SU-DHL-6 (cell line): Measurements from ENCODE around the gene ARMH4.

ENCODE experiments used
- H2AFZ ChIP-seq: fragments of 200-600 bp; sonication (generic); 2 replicates; pipeline ENCODE4 v1.6.1; 2014; ENCODE audit warnings: low read depth, mild to moderate bottlenecking, moderate library complexity, mixed read lengths, antibody characterized with exemption, low read length; ENCODE audit not compliant: severe bottlenecking
- H3F3A ChIP-seq: fragments of 200-600 bp; shearing (Covaris generic); 2 replicates; pipeline ENCODE4 v1.6.0; 2016; ENCODE audit warnings: antibody characterized with exemption, mild to moderate bottlenecking; ENCODE audit not compliant: insufficient read depth
- H3K27ac ChIP-seq: fragments of 200-600 bp; sonication (generic); 2 replicates; pipeline ENCODE4 v1.5.1; 2016; ENCODE audit warnings: low read depth, mild to moderate bottlenecking, low read length, moderate library complexity, mixed read lengths
- H3K27me3 ChIP-seq: fragments of 200-600 bp; sonication (generic), shearing (Covaris generic); 2 replicates; pipeline ENCODE4 v1.6.0; 2014; ENCODE audit warnings: mild to moderate bottlenecking, low read length
- H3K36me3 ChIP-seq: fragments of 200-600 bp; sonication (generic); 2 replicates; pipeline ENCODE4 v1.6.1; 2014; ENCODE audit warnings: mild to moderate bottlenecking, low read length, mixed read lengths
- H3K4me2 ChIP-seq: fragments of 300-600, 200-600 bp; shearing (Covaris generic), sonication (generic); 2 replicates; pipeline ENCODE4 v1.6.0; 2014; ENCODE audit warnings: low read length, low read depth, mild to moderate bottlenecking; ENCODE audit not compliant: poor library complexity, severe bottlenecking
- H3K4me3 ChIP-seq: fragments of 200-600 bp; sonication (generic); 2 replicates; pipeline ENCODE4 v1.5.1; 2014; ENCODE audit warnings: antibody characterized with exemption, low read length, mild to moderate bottlenecking, mixed read lengths; ENCODE audit not compliant: insufficient read depth, poor library complexity, severe bottlenecking
- H3K79me2 ChIP-seq: fragments of 200-600 bp; sonication (generic); 2 replicates; pipeline ENCODE4 v1.6.1; 2014; ENCODE audit warnings: mild to moderate bottlenecking, low read length, moderate library complexity; ENCODE audit not compliant: insufficient read depth
- H3K9ac ChIP-seq: fragments of 200-600 bp; sonication (generic); 2 replicates; pipeline ENCODE4 v1.7.0; 2014; ENCODE audit warnings: mild to moderate bottlenecking, low read length
- H3K9me2 ChIP-seq: fragments of 200-600 bp; sonication (generic); replicated peaks from 2 replicates; pipeline ENCODE4 v1.6.1; 2014; ENCODE audit warnings: low read length; ENCODE audit not compliant: insufficient read depth
- H3K9me3 ChIP-seq: fragments of 200-600 bp; sonication (generic); 2 replicates; pipeline ENCODE4 v1.6.1; 2014; ENCODE audit warnings: low read length, mixed read lengths; ENCODE audit not compliant: insufficient read depth
- H4K20me1 ChIP-seq: fragments of 200-600 bp; sonication (generic); 2 replicates; pipeline ENCODE4 v1.6.1; 2014; ENCODE audit warnings: low read depth, mild to moderate bottlenecking, antibody characterized with exemption, low read length, moderate library complexity, mixed read lengths
- CTCF ChIP-seq: fragments of 200-600 bp; sonication (generic); IDR thresholded peaks from one replicate; pipeline ENCODE4 v1.5.1; 2017; ENCODE audit warnings: antibody characterized with exemption, mild to moderate bottlenecking, low read length, moderate library complexity; ENCODE audit not compliant: insufficient read depth, poor library complexity, severe bottlenecking
- EZH2phosphoT487 ChIP-seq: fragments of 200-600 bp; sonication (generic), shearing (Covaris generic); conservative IDR thresholded peaks from 2 replicates; pipeline ENCODE4 v1.6.1; 2018; ENCODE audit warnings: mild to moderate bottlenecking, antibody characterized with exemption, low read length, moderate library complexity, mixed read lengths

The ARMH4 gene

DNA sequence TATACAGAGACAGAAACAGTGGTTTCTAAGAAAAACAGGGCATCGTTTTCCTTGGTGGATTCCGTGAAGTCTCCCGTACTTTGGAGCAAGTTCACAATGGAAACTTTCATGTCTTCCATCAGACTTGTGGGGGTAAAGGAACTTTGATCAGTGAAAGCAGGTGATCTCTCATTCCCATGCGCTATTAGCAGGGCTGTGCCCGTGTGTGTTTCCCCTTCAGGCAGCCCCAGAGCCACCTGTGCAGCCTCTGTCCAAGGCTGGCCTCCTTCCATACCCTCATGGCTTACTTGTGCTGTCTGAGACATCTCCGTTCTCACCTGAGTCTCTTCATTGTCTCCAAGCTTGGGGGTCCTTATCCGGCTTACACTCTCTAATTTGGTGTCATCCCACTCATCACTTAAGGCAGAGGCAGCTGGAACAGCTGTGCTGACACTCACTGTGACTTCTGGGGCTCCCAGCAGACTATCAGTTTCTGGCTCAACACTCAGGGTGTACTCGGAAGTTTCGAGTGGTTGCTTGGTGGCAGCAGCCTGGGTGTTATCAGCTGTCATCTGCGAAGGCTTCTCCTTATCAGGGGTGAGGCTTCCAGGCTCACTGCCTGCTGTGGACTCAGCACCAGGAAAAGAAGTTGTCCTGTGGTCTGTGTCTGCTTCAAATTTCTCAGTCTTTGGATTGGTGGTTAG, 13.8 kb downstream of the ARMH4 start:
- Histone ChIP-seq H3K9me2 (no peaks in the 10 kb centered on the region), H3K27me3 (no peaks in the 10 kb centered on the region), H3K36me3 (no peaks in the 10 kb centered on the region), H3K9ac (no peak overlapping the region), H3K4me2 (no peak overlapping the region), H3K27ac (no peak overlapping the region), H3K79me2 (no peaks in the 10 kb centered on the region), H3F3A (no peaks in the 10 kb centered on the region), H4K20me1 (no peaks in the 10 kb centered on the region), H2AFZ (no peak overlapping the region), H3K9me3 (no peaks in the 10 kb centered on the region), H3K4me3 (no peak overlapping the region)
- no peak for TF ChIP-seq EZH2phosphoT487
- no peak for TF ChIP-seq CTCF

DNA sequence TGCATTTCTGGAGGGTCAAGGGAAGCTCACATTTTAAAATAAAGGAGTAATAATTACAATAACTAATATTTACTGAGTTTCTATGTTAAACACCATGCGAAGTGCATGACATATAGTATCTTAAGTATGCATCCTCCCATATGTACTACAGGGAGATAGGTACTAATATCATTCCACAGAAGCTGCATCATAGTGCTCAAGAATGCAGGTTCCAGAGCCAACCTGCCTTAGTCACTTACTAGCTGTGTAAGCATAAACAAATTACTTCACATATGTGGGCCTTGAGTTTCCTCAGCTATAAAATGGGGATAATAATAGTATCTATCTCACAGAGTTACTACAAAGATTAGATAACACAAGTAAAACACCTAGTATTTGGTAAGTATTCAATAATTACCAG, 18.3 kb downstream of the ARMH4 start:
- H3K9me3 ChIP-seq = no peaks in the 10 kb centered on the region
- no peak overlapping the region for H3K27ac ChIP-seq
- H3K79me2 ChIP-seq = no peaks in the 10 kb centered on the region
- H3F3A ChIP-seq = no peaks in the 10 kb centered on the region
- TF ChIP-seq CTCF = no peak
- H4K20me1 ChIP-seq = no peaks in the 10 kb centered on the region
- no peaks in the 10 kb centered on the region for H3K9me2 ChIP-seq
- no peak overlapping the region for H3K4me2 ChIP-seq
- no peak overlapping the region for H3K9ac ChIP-seq
- H2AFZ ChIP-seq = no peak overlapping the region
- no peaks in the 10 kb centered on the region for H3K27me3 ChIP-seq
- H3K36me3 ChIP-seq = no peaks in the 10 kb centered on the region
- no peak overlapping the region for H3K4me3 ChIP-seq

GRCh38 chr14:58131386-58131785, 20.6 kb downstream of the ARMH4 start:
- no peak for TF ChIP-seq EZH2phosphoT487
- no peak for TF ChIP-seq CTCF
- H3K27me3 ChIP-seq = no peaks in the 10 kb centered on the region
- H3K79me2 ChIP-seq = no peaks in the 10 kb centered on the region
- no peaks in the 10 kb centered on the region for H3K36me3 ChIP-seq
- no peaks in the 10 kb centered on the region for H4K20me1 ChIP-seq
- no peaks in the 10 kb centered on the region for H3K9me2 ChIP-seq
- H2AFZ ChIP-seq = no peak overlapping the region
- no peaks in the 10 kb centered on the region for H3K9me3 ChIP-seq
- H3K4me2 ChIP-seq = no peak overlapping the region
- no peaks in the 10 kb centered on the region for H3F3A ChIP-seq
- no peak overlapping the region for H3K9ac ChIP-seq
- no peak overlapping the region for H3K4me3 ChIP-seq
- no peak overlapping the region for H3K27ac ChIP-seq
